ENCODE results near the gene POLDIP3. TPM values are rescaled to one million over a fixed set of nuclear protein-coding genes. Genes with fewer than 3 reads are reported as not detected.
"Not testable (repeated sequence)": the region's sequence is repeated elsewhere in the genome, so short reads cannot be mapped to it uniquely, and the experiment has no call there.

The POLDIP3 gene
- total RNA-seq, 1 experiment from 2014 or later = 34.6 TPM

GRCh38 chr22:42619261-42620063, 4.8 kb upstream of the POLDIP3 start:
- no peak for DNase-seq (ENCODE audit: low read depth in 1 of 2, low spot score in 2 of 2)
- peaks cover 46% of the 10 kb centered on the region for H3K4me1 ChIP-seq (replicated peaks)
- H3K27ac ChIP-seq = no peak overlapping the region

GRCh38 chr22:42617155-42617983, 2.7 kb upstream of the POLDIP3 start:
- Histone ChIP-seq H3K4me1 (replicated peaks) (peaks cover 54% of the 10 kb centered on the region), H3K36me3 (peaks cover 47% of the 10 kb centered on the region), H3K27me3 (replicated peaks) (no peaks in the 10 kb centered on the region), H3K27ac (no peak overlapping the region), H3K9me3 (replicated peaks) (no peaks in the 10 kb centered on the region), H3K4me3 (no peak overlapping the region)
- DNase-seq (ENCODE audit: low read depth in 1 of 2, low spot score in 2 of 2) = no peak

More at GRCh38 chr22:42619261-42620063, 4.8 kb upstream of the POLDIP3 start:
- H3K27me3 ChIP-seq (replicated peaks) = no peaks in the 10 kb centered on the region
- no peak overlapping the region for H3K4me3 ChIP-seq
- peaks cover 51% of the 10 kb centered on the region for H3K36me3 ChIP-seq
- no peaks in the 10 kb centered on the region for H3K9me3 ChIP-seq (replicated peaks)

- Histone ChIP-seq H3K4me1 (replicated peaks) (peaks cover 51% of the 10 kb centered on the region), H3K36me3 (peaks cover 48% of the 10 kb centered on the region), H3K4me3 (0 out of 2 replicates have a peak overlapping the region, but pooled peaks have one; percentile 0), H3K27ac (peak overlapping the region; percentile 100)
- DNase-seq (ENCODE audit: low read depth in 1 of 2, low spot score in 2 of 2); H3K9me3 ChIP-seq (replicated peaks); H3K27me3 ChIP-seq (replicated peaks): not testable (repeated sequence)
Measured at GRCh38 chr22:42615860-42616175, 1.1 kb upstream of the POLDIP3 start.

GRCh38 chr22:42615092-42615859, 593 bp upstream of the POLDIP3 start:
- Histone ChIP-seq H3K27me3 (replicated peaks) (no peaks in the 10 kb centered on the region), H3K4me1 (replicated peaks) (peaks cover 51% of the 10 kb centered on the region), H3K36me3 (peaks cover 52% of the 10 kb centered on the region), H3K27ac (peak overlapping the region; percentile 100), H3K9me3 (replicated peaks) (no peaks in the 10 kb centered on the region), H3K4me3 (peak overlapping the region; percentile 84)
- DNase-seq (ENCODE audit: low read depth in 1 of 2, low spot score in 2 of 2) = peak; percentile 98 to 99

GRCh38 chr22:42613872-42614301, 796 bp downstream of the POLDIP3 start:
- no peaks in the 10 kb centered on the region for H3K27me3 ChIP-seq (replicated peaks)
- peaks cover 61% of the 10 kb centered on the region for H3K4me1 ChIP-seq (replicated peaks)
- peak overlapping the region; percentile 100 for H3K27ac ChIP-seq
- peaks cover 40% of the 10 kb centered on the region for H3K36me3 ChIP-seq
- peak overlapping the region; percentile 84 for H3K4me3 ChIP-seq
- H3K9me3 ChIP-seq (replicated peaks) = no peaks in the 10 kb centered on the region
- DNase-seq (ENCODE audit: low read depth in 1 of 2, low spot score in 2 of 2) = no peak

- H3K27ac ChIP-seq = no peak overlapping the region
- no peak overlapping the region for H3K4me3 ChIP-seq
- H3K4me1 ChIP-seq (replicated peaks) = peaks cover 71% of the 10 kb centered on the region
Measured at GRCh38 chr22:42612336-42612735, 2.3 kb downstream of the POLDIP3 start.

GRCh38 chr22:42611051-42611450, 3.6 kb downstream of the POLDIP3 start:
- no peak overlapping the region for H3K27ac ChIP-seq
- no peak for DNase-seq (ENCODE audit: low read depth in 1 of 2, low spot score in 2 of 2)

More at GRCh38 chr22:42612336-42612735, 2.3 kb downstream of the POLDIP3 start:
- H3K9me3 ChIP-seq (replicated peaks) = no peaks in the 10 kb centered on the region
- peaks cover 38% of the 10 kb centered on the region for H3K36me3 ChIP-seq
- no peaks in the 10 kb centered on the region for H3K27me3 ChIP-seq (replicated peaks)
- no peak for DNase-seq (ENCODE audit: low read depth in 1 of 2, low spot score in 2 of 2)

GRCh38 chr22:42610186-42610585, 4.5 kb downstream of the POLDIP3 start:
- Histone ChIP-seq H3K36me3 (peaks cover 58% of the 10 kb centered on the region), H3K9me3 (replicated peaks) (no peaks in the 10 kb centered on the region), H3K27ac (no peak overlapping the region), H3K27me3 (replicated peaks) (no peaks in the 10 kb centered on the region), H3K4me1 (replicated peaks) (peaks cover 76% of the 10 kb centered on the region), H3K4me3 (no peak overlapping the region)
- DNase-seq (ENCODE audit: low read depth in 1 of 2, low spot score in 2 of 2) = no peak

More at GRCh38 chr22:42611051-42611450, 3.6 kb downstream of the POLDIP3 start:
- Histone ChIP-seq H3K4me3 (no peak overlapping the region), H3K36me3 (peaks cover 50% of the 10 kb centered on the region), H3K4me1 (replicated peaks) (peaks cover 74% of the 10 kb centered on the region), H3K9me3 (replicated peaks) (no peaks in the 10 kb centered on the region), H3K27me3 (replicated peaks) (no peaks in the 10 kb centered on the region)

GRCh38 chr22:42608823-42609361, 5.8 kb downstream of the POLDIP3 start:
- H3K4me1 ChIP-seq (replicated peaks) = peaks cover 89% of the 10 kb centered on the region
- no peaks in the 10 kb centered on the region for H3K9me3 ChIP-seq (replicated peaks)
- H3K27ac ChIP-seq = peak overlapping the region; percentile 53
- H3K36me3 ChIP-seq = peaks cover 59% of the 10 kb centered on the region
- H3K27me3 ChIP-seq (replicated peaks) = no peaks in the 10 kb centered on the region
- DNase-seq (ENCODE audit: low read depth in 1 of 2, low spot score in 2 of 2) = peak in 1 of 2 experiments; percentile 81
- peak overlapping the region; percentile 9 for H3K4me3 ChIP-seq

- H3K27ac ChIP-seq = peak overlapping the region; percentile 53
- H3K4me3 ChIP-seq = peak overlapping the region; percentile 9
- H3K27me3 ChIP-seq (replicated peaks) = no peaks in the 10 kb centered on the region
- H3K9me3 ChIP-seq (replicated peaks) = no peaks in the 10 kb centered on the region
- peak; percentile 72 to 76 for DNase-seq (ENCODE audit: low read depth in 1 of 2, low spot score in 2 of 2)
- H3K4me1 ChIP-seq (replicated peaks) = peaks cover 92% of the 10 kb centered on the region
- H3K36me3 ChIP-seq = peaks cover 63% of the 10 kb centered on the region
Measured at GRCh38 chr22:42608136-42608822, 6.4 kb downstream of the POLDIP3 start.

GRCh38 chr22:42607641-42608040, 7.0 kb downstream of the POLDIP3 start:
- not testable (repeated sequence) for DNase-seq (ENCODE audit: low read depth in 1 of 2, low spot score in 2 of 2); H3K27me3 ChIP-seq (replicated peaks); H3K4me3 ChIP-seq; H3K9me3 ChIP-seq (replicated peaks)
- Histone ChIP-seq H3K27ac (peak overlapping the region; percentile 18; the same call in 1 of the 2 replicates), H3K36me3 (peaks cover 63% of the 10 kb centered on the region), H3K4me1 (replicated peaks) (peaks cover 91% of the 10 kb centered on the region)

GRCh38 chr22:42604403-42604802, 10.3 kb downstream of the POLDIP3 start:
- H3K4me1 ChIP-seq (replicated peaks) = peaks cover 64% of the 10 kb centered on the region
- H3K27ac ChIP-seq = peak overlapping the region; percentile 11
- no peaks in the 10 kb centered on the region for H3K9me3 ChIP-seq (replicated peaks)
- peak; percentile 59 to 82 for DNase-seq (ENCODE audit: low read depth in 1 of 2, low spot score in 2 of 2)
- H3K36me3 ChIP-seq = peaks cover 70% of the 10 kb centered on the region
- H3K4me3 ChIP-seq = no peak overlapping the region
- no peaks in the 10 kb centered on the region for H3K27me3 ChIP-seq (replicated peaks)

GRCh38 chr22:42603427-42603826, 11.3 kb downstream of the POLDIP3 start:
- H3K27me3 ChIP-seq (replicated peaks) = no peaks in the 10 kb centered on the region
- no peak for DNase-seq (ENCODE audit: low read depth in 1 of 2, low spot score in 2 of 2)
- H3K4me1 ChIP-seq (replicated peaks) = peaks cover 54% of the 10 kb centered on the region
- H3K27ac ChIP-seq = no peak overlapping the region
- no peaks in the 10 kb centered on the region for H3K9me3 ChIP-seq (replicated peaks)
- no peak overlapping the region for H3K4me3 ChIP-seq
- peaks cover 80% of the 10 kb centered on the region for H3K36me3 ChIP-seq

All from SJSA1 (cell line).